ENCODE results near the gene SRGAP2C.
"Not testable (repeated sequence)": the region's sequence is repeated elsewhere in the genome, so short reads cannot be mapped to it uniquely, and the experiment has no call there.

The SRGAP2C gene

DNA sequence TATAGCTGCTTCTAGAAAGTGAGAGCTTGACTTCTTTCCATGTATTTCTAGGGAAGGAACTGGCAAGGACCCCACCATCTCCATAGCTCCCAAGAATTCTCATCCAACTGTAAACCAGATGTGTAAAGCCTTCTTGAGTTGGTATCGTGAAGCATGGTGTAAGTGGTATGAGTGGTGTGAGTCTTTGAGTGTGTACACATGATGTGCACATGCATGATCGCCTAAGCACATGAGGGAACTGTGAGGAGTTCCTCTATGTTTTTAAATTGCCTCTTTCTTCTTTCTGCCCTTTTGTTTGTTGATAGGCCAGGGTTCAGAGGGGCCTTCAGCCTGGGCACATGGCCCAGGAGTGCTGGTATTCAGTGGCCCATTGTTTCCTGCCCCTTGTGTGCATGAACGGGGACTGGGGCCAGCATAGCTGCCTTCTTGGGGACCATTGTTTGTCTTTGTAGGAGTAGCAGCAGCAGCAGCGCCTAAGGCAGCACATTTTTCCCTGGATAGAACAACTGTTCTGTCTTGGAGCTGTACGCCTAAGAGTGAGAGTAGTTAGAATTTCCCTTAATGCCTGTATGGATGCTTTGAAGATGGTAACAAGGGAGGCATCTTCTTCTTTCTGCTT lies 96.0 kb downstream of the SRGAP2C start:
- H3K79me2 ChIP-seq (ENCODE audit: control insufficient read depth, insufficient read depth, low read length, poor library complexity); H3K9me3 ChIP-seq (ENCODE audit: insufficient read depth, low read depth, low read length); H3K27me3 ChIP-seq (ENCODE audit: insufficient read depth, low read length); DNase-seq; H2BK12ac ChIP-seq (ENCODE audit: low read length); H3K14ac ChIP-seq (ENCODE audit: low read length); H3K27ac ChIP-seq (ENCODE audit: low read depth, low read length); H3K79me1 ChIP-seq (ENCODE audit: low read length); H3K4me2 ChIP-seq (ENCODE audit: low read length); H3K36me3 ChIP-seq (ENCODE audit: control insufficient read depth in 1 of 2, insufficient read depth in 2 of 2, low read length in 2 of 2); H3K4ac ChIP-seq (ENCODE audit: low read depth, low read length); H2AFZ ChIP-seq (ENCODE audit: insufficient read depth, low read length, poor library complexity); H4K12ac ChIP-seq (ENCODE audit: low read depth, low read length); H2BK5ac ChIP-seq (ENCODE audit: low read depth, low read length, poor library complexity); H4K91ac ChIP-seq (ENCODE audit: low read depth, low read length); H3K18ac ChIP-seq (ENCODE audit: low read length); H3K9ac ChIP-seq (ENCODE audit: low read length); H2BK120ac ChIP-seq (ENCODE audit: insufficient read depth, low read length, poor library complexity); H2AK5ac ChIP-seq (ENCODE audit: low read length); H3K23ac ChIP-seq (ENCODE audit: low read length); H3K4me1 ChIP-seq (ENCODE audit: control insufficient read depth in 1 of 2, insufficient read depth in 2 of 2, low read length in 2 of 2); H4K8ac ChIP-seq (ENCODE audit: low read depth, low read length); H3K4me3 ChIP-seq (ENCODE audit: low read depth, low read length): not testable (repeated sequence)
- WGBS (ENCODE audit: extremely low coverage, insufficient coverage, insufficient read length): no CpG with 5 or more reads among the region's 5 CpGs

DNA sequence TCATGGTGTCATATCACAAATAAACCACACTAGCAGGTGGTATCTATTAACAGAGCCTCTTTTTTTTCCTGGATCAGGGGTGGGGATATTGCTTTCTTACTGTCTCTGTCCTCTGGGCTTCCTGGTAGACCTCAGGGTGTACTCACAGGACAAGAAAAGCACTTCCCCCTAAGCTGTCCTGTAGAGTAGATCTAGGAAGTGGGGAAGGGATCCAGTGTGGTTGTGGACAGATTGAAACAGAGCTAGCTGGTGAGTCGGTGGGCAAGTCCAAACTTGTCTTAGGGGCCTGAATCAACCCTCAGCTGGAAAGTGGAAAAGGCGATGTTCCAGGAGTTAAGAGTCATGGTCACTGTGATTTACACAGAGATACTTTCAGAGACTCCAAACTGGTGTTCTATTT lies 96.7 kb downstream of the SRGAP2C start:
- not testable (repeated sequence) for H3K14ac ChIP-seq (ENCODE audit: low read length); H3K9ac ChIP-seq (ENCODE audit: low read length); H4K12ac ChIP-seq (ENCODE audit: low read depth, low read length); H3K79me1 ChIP-seq (ENCODE audit: low read length); H3K18ac ChIP-seq (ENCODE audit: low read length); DNase-seq; H2AK5ac ChIP-seq (ENCODE audit: low read length); H3K27me3 ChIP-seq (ENCODE audit: insufficient read depth, low read length); H3K4me3 ChIP-seq (ENCODE audit: low read depth, low read length); H4K91ac ChIP-seq (ENCODE audit: low read depth, low read length); H3K36me3 ChIP-seq (ENCODE audit: control insufficient read depth in 1 of 2, insufficient read depth in 2 of 2, low read length in 2 of 2); H2BK5ac ChIP-seq (ENCODE audit: low read depth, low read length, poor library complexity); H3K4me1 ChIP-seq (ENCODE audit: control insufficient read depth in 1 of 2, insufficient read depth in 2 of 2, low read length in 2 of 2); H2BK120ac ChIP-seq (ENCODE audit: insufficient read depth, low read length, poor library complexity); H3K9me3 ChIP-seq (ENCODE audit: insufficient read depth, low read depth, low read length); H3K4ac ChIP-seq (ENCODE audit: low read depth, low read length); H3K4me2 ChIP-seq (ENCODE audit: low read length); H3K79me2 ChIP-seq (ENCODE audit: control insufficient read depth, insufficient read depth, low read length, poor library complexity); H3K27ac ChIP-seq (ENCODE audit: low read depth, low read length); H4K8ac ChIP-seq (ENCODE audit: low read depth, low read length); H3K23ac ChIP-seq (ENCODE audit: low read length); H2AFZ ChIP-seq (ENCODE audit: insufficient read depth, low read length, poor library complexity); H2BK12ac ChIP-seq (ENCODE audit: low read length)
- WGBS (ENCODE audit: extremely low coverage, insufficient coverage, insufficient read length): no CpG with 5 or more reads among the region's 2 CpGs

DNA sequence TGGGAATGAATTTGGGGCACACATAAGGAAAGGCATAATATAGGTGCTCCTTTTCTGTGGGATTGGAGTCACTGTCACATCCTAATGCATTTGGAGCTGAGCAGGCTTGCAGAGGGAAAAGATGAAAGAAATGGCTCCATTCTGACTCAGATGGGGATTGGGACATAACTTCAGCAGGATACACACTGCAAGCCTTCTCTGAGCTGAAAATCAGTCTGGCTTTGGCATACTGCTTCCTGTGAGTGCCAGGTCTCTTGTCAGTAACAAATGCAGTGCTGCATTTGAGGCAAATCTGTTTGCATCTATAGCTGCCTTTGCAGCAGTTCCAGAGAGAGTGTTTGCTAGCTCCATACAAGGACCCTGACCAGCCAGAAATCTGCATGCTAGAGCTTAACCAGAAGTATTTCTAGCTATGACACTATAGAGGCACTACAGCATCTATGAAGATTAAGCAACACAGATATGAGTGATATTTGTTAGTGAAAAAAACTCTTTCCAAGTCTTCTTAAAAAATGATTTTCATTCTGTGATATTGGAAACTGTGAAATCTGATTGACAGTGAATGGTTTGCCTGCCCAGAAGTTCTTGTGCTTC lies 98.9 kb downstream of the SRGAP2C start:
- H3K23ac ChIP-seq (ENCODE audit: low read length); H2BK5ac ChIP-seq (ENCODE audit: low read depth, low read length, poor library complexity); H2BK12ac ChIP-seq (ENCODE audit: low read length); H3K79me2 ChIP-seq (ENCODE audit: control insufficient read depth, insufficient read depth, low read length, poor library complexity); H2AFZ ChIP-seq (ENCODE audit: insufficient read depth, low read length, poor library complexity); H4K91ac ChIP-seq (ENCODE audit: low read depth, low read length); H3K27me3 ChIP-seq (ENCODE audit: insufficient read depth, low read length); H3K9me3 ChIP-seq (ENCODE audit: insufficient read depth, low read depth, low read length); H3K4ac ChIP-seq (ENCODE audit: low read depth, low read length); H3K27ac ChIP-seq (ENCODE audit: low read depth, low read length); H3K4me1 ChIP-seq (ENCODE audit: control insufficient read depth in 1 of 2, insufficient read depth in 2 of 2, low read length in 2 of 2); H4K12ac ChIP-seq (ENCODE audit: low read depth, low read length); H3K4me2 ChIP-seq (ENCODE audit: low read length); H3K79me1 ChIP-seq (ENCODE audit: low read length); H3K18ac ChIP-seq (ENCODE audit: low read length); H2AK5ac ChIP-seq (ENCODE audit: low read length); H2BK120ac ChIP-seq (ENCODE audit: insufficient read depth, low read length, poor library complexity); H3K4me3 ChIP-seq (ENCODE audit: low read depth, low read length); H3K14ac ChIP-seq (ENCODE audit: low read length); H3K36me3 ChIP-seq (ENCODE audit: control insufficient read depth in 1 of 2, insufficient read depth in 2 of 2, low read length in 2 of 2); H3K9ac ChIP-seq (ENCODE audit: low read length); H4K8ac ChIP-seq (ENCODE audit: low read depth, low read length): not testable (repeated sequence)
- DNase-seq: peak; percentile 0 to 3

DNA sequence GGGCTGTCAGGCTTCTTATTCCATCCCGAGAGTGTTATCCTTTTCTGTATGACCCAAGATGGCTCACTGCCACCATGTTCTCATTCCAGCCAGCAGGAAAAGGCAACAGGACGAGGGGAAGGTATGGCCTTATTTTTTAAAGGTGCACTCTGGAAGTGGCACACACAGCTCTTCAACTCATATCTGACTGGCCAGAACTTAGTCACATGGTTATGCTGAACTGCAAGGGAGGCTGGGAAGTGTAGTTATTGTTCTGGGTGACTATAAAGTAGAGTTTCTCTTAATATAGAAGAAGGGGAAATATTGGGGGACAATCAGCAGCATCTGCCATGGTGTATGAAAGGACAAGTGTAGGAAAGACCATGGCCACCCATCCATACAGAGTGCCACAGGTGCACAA lies 107.8 kb downstream of the SRGAP2C start:
- H3K36me3 ChIP-seq (ENCODE audit: control insufficient read depth in 1 of 2, insufficient read depth in 2 of 2, low read length in 2 of 2); H3K9ac ChIP-seq (ENCODE audit: low read length); H3K79me1 ChIP-seq (ENCODE audit: low read length); H2AK5ac ChIP-seq (ENCODE audit: low read length); H3K4me1 ChIP-seq (ENCODE audit: control insufficient read depth in 1 of 2, insufficient read depth in 2 of 2, low read length in 2 of 2); H3K4me2 ChIP-seq (ENCODE audit: low read length); H2BK120ac ChIP-seq (ENCODE audit: insufficient read depth, low read length, poor library complexity); H3K4ac ChIP-seq (ENCODE audit: low read depth, low read length); H4K91ac ChIP-seq (ENCODE audit: low read depth, low read length); H3K9me3 ChIP-seq (ENCODE audit: insufficient read depth, low read depth, low read length); H2AFZ ChIP-seq (ENCODE audit: insufficient read depth, low read length, poor library complexity); H2BK5ac ChIP-seq (ENCODE audit: low read depth, low read length, poor library complexity); H2BK12ac ChIP-seq (ENCODE audit: low read length); H4K8ac ChIP-seq (ENCODE audit: low read depth, low read length); H3K4me3 ChIP-seq (ENCODE audit: low read depth, low read length); H3K27me3 ChIP-seq (ENCODE audit: insufficient read depth, low read length); H4K12ac ChIP-seq (ENCODE audit: low read depth, low read length); H3K79me2 ChIP-seq (ENCODE audit: control insufficient read depth, insufficient read depth, low read length, poor library complexity); H3K23ac ChIP-seq (ENCODE audit: low read length); DNase-seq; H3K18ac ChIP-seq (ENCODE audit: low read length); H3K14ac ChIP-seq (ENCODE audit: low read length); H3K27ac ChIP-seq (ENCODE audit: low read depth, low read length): not testable (repeated sequence)
- no CpG with 5 or more reads among the region's 2 CpGs for WGBS (ENCODE audit: extremely low coverage, insufficient coverage, insufficient read length)

Data from trophoblast cell (in vitro differentiated cells and primary cell).